Smooth muscle cell (in vitro differentiated cells): ENCODE results near the gene AQP6. TPM values are rescaled to one million over a fixed set of nuclear protein-coding genes. Genes with fewer than 3 reads are reported as not detected.

Experiments used
- DNase-seq: peaks from one replicate; lab custom pipeline; 2025; ENCODE audit not compliant: unreplicated experiment; lab: John Stamatoyannopoulos, UW
- H2AFZ ChIP-seq: fragments of 200-600 bp; sonication (generic); 2 replicates; pipeline ENCODE4 v1.6.0; 2016; ENCODE audit warnings: antibody characterized with exemption, low read depth, mild to moderate bottlenecking
- H3F3A ChIP-seq: fragments of 200-600 bp; sonication (generic); 2 replicates; pipeline ENCODE4 v1.6.0; 2017; ENCODE audit warnings: antibody characterized with exemption, low read depth
- H3K27ac ChIP-seq: fragments of 200-600 bp; sonication (generic); 2 replicates; pipeline ENCODE4 v1.5.1; 2016; ENCODE audit warnings: low read depth, mild to moderate bottlenecking
- H3K27me3 ChIP-seq: fragments of 200-600 bp; sonication (generic); 2 replicates; pipeline ENCODE4 v1.6.1; 2016; ENCODE audit warnings: low read depth, mild to moderate bottlenecking
- H3K36me3 ChIP-seq: fragments of 200-600 bp; sonication (generic); 2 replicates; pipeline ENCODE4 v1.5.1; 2016; ENCODE audit warnings: low read depth
- H3K4me1 ChIP-seq: fragments of 200-600 bp; sonication (generic); 2 replicates; pipeline ENCODE4 v1.5.1; 2016; ENCODE audit warnings: low read depth
- H3K4me2 ChIP-seq: fragments of 200-600 bp; sonication (generic); 2 replicates; pipeline ENCODE4 v1.6.0; 2016; ENCODE audit warnings: mild to moderate bottlenecking
- H3K4me3 ChIP-seq: fragments of 200-600 bp; sonication (generic); 2 replicates; pipeline ENCODE4 v1.5.1; 2016; ENCODE audit warnings: mild to moderate bottlenecking
- H3K79me2 ChIP-seq: fragments of 200-600 bp; sonication (generic); 2 replicates; pipeline ENCODE4 v1.6.0; 2016; ENCODE audit warnings: low read depth, mild to moderate bottlenecking
- H3K9ac ChIP-seq: fragments of 200-600 bp; sonication (generic); 2 replicates; pipeline ENCODE4 v1.6.0; 2016; ENCODE audit warnings: low read depth
- H3K9me3 ChIP-seq: fragments of 200-600 bp; sonication (generic); replicated peaks from 2 replicates; pipeline ENCODE4 v1.5.1; 2016; ENCODE audit warnings: low read depth
- H4K20me1 ChIP-seq: fragments of 200-600 bp; sonication (generic); 2 replicates; pipeline ENCODE4 v1.6.0; 2016; ENCODE audit warnings: low read depth
- WGBS: methylation state at CpG from one replicate; pipeline ENCODE4 v1.1.7; 2016; ENCODE audit warnings: low lambda C conversion rate; 5-methylcytosine and 5-hydroxymethylcytosine counted together
- polyA plus RNA-seq: library from polyadenylated mRNA; unstranded; fragments of >200 nt; fragmentation: Nextera tagmentation; extraction: Ambion mirVana; gene quantifications from 2 replicates; pipeline ENCODE4 v1.2.1, GENCODE V29; 2016
- total RNA-seq: library from RNA; depleted of rRNA; stranded (reverse); fragments of >200 nt; gene quantifications from 2 replicates; pipeline ENCODE4 v1.2.3, GENCODE V29; 2014
- TF ChIP-seq, protein P1 (sequence below): fragments of 200-600 bp; sonication (generic); IDR thresholded peaks from 2 replicates; pipeline ENCODE4 v1.5.1; 2017; ENCODE audit warnings: borderline replicate concordance, mild to moderate bottlenecking, antibody characterized with exemption; ENCODE audit not compliant: insufficient read depth, poor library complexity, severe bottlenecking

Gene AQP6
- total and polyA plus RNA-seq, 2 experiments from 2014 or later = not detected

DNA sequence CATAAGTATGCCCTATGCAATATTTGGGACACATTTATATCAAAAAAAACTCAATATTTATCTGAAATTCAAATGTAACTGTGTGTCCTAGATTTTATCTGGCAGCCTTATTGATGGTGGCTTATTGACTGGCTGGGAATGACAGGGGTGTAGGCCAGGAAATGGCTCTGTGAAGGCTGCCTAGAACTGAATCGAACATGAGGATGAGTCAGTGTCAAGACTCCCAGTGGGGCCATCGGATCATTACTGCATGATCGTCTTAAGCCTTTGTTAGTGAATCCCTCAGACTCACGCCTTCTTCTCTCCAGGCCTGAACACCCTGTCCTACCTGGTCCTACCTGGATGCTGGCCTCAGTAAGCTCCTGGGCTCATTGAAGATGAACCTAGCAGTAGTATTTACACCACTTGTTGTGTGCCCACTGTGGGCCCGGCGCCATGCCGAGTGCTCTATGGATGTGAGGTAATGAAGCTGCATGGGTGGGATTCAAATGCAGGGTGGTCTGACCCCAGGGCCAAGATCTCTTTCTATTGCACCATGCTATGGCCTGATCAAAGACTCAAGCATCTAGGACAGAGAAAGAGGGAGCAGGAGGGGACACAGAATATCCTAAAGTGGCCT lies 48.0 kb upstream of the AQP6 start:
- Histone ChIP-seq H3K9ac (no peak overlapping the region), H2AFZ (no peak overlapping the region), H3K4me1 (no peaks in the 10 kb centered on the region), H3F3A (no peaks in the 10 kb centered on the region), H4K20me1 (no peaks in the 10 kb centered on the region), H3K36me3 (no peaks in the 10 kb centered on the region), H3K4me3 (no peak overlapping the region), H3K27me3 (no peaks in the 10 kb centered on the region), H3K9me3 (no peaks in the 10 kb centered on the region), H3K4me2 (no peak overlapping the region), H3K27ac (no peak overlapping the region), H3K79me2 (no peaks in the 10 kb centered on the region)
- TF ChIP-seq, protein P1, sequence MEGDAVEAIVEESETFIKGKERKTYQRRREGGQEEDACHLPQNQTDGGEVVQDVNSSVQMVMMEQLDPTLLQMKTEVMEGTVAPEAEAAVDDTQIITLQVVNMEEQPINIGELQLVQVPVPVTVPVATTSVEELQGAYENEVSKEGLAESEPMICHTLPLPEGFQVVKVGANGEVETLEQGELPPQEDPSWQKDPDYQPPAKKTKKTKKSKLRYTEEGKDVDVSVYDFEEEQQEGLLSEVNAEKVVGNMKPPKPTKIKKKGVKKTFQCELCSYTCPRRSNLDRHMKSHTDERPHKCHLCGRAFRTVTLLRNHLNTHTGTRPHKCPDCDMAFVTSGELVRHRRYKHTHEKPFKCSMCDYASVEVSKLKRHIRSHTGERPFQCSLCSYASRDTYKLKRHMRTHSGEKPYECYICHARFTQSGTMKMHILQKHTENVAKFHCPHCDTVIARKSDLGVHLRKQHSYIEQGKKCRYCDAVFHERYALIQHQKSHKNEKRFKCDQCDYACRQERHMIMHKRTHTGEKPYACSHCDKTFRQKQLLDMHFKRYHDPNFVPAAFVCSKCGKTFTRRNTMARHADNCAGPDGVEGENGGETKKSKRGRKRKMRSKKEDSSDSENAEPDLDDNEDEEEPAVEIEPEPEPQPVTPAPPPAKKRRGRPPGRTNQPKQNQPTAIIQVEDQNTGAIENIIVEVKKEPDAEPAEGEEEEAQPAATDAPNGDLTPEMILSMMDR = no peak
- DNase-seq = no peak
- WGBS = 81% methylated on average over 7 of the region's 7 CpGs

DNA sequence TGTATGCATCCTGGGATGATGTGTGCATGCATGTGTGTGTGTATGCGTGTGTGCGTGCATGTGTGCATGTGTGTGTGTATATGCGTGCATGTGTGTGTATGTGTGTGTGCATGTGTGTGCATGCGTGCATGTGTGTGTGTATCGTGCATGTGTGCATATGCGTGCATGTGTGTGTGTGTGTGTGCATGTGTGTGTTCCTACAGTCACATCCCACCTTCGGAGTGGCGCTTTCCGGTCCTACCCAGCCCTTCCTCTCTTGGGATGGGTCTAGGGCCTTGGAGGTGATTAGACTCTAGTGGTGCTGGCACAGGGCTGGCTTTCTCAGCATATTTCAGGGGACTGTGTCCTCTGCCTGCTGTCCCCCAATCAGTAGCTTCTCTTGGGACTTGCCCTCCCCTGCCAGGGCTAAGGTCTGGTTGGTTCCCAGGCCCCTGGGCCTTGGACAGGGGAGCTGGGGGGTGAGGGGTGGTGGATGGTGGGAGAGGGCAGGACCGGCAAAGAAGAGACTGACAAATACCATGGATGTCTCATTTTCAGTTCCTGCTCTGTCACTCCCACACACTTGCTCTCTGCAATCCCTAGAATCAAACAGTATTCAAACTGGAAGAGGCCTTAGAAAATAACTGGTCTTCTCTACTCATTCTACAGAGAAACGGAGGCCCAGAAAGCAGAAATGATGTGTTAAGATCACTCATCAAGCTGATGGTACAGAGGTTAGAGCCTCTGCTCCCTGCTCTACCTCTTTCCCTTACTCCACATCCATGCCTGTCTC lies 47.1 kb upstream of the AQP6 start:
- H3K4me3 ChIP-seq = no peak overlapping the region
- WGBS = 89% methylated on average over 11 of the region's 11 CpGs

DNA sequence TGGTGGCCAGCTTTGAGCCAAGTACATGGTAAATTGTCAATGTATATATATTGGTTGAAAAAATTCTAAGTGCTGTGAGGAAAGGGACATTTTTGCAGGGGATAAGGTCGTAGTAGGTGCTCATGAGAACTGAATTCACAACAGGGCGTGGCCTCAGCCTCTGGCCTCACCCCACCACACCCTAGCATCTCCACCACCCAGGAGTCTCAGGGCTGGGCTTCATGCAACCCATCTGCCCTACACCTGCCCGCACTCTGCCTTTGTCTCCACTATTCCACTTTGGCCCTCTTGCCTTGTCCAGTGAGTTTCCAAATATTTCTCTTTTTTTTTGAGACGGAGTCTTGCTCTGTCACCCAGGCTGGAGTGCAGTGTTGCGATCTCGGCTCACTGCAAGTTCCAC lies 44.3 kb upstream of the AQP6 start:
- WGBS = 89% methylated on average over 6 of the region's 6 CpGs
- H3K27me3 ChIP-seq = no peaks in the 10 kb centered on the region
- no peak overlapping the region for H3K27ac ChIP-seq
- no peaks in the 10 kb centered on the region for H4K20me1 ChIP-seq
- TF ChIP-seq, protein P1 = no peak
- no peak for DNase-seq
- H3F3A ChIP-seq = no peaks in the 10 kb centered on the region
- H3K4me3 ChIP-seq = no peak overlapping the region
- H3K9ac ChIP-seq = no peak overlapping the region
- H3K79me2 ChIP-seq = no peaks in the 10 kb centered on the region
- H3K4me2 ChIP-seq = no peak overlapping the region
- H3K4me1 ChIP-seq = peaks cover 3% of the 10 kb centered on the region
- H3K9me3 ChIP-seq = no peaks in the 10 kb centered on the region
- H2AFZ ChIP-seq = no peak overlapping the region
- H3K36me3 ChIP-seq = no peaks in the 10 kb centered on the region

More for the DNA sequence above, 47.1 kb upstream of the AQP6 start:
- Histone ChIP-seq H3F3A (no peaks in the 10 kb centered on the region), H3K4me2 (no peak overlapping the region), H3K9me3 (no peaks in the 10 kb centered on the region), H3K9ac (no peak overlapping the region), H3K27ac (no peak overlapping the region), H3K79me2 (no peaks in the 10 kb centered on the region), H3K27me3 (no peaks in the 10 kb centered on the region), H2AFZ (no peak overlapping the region), H4K20me1 (no peaks in the 10 kb centered on the region), H3K4me1 (peaks cover 1% of the 10 kb centered on the region), H3K36me3 (no peaks in the 10 kb centered on the region)
- DNase-seq = no peak
- TF ChIP-seq, protein P1 = no peak

DNA sequence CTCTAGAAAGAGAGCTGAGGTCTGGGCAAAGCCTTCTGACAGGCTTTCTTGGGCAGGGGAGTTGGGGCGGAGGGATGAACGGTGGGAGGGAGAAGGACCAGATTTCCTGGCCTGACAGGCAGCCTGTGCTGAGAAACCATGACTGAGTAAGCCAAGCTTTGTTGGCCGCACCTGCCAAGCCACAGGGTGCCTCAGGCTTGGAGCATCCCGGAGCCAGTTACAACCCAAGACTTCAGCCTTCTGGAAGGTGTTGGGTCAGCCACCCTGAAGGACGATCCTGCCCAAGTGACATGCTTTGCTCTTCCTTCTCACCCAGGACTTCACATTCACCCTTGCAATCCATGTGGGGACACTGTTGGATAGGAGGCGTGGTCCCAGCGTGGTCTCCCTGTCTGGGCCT lies 43.2 kb upstream of the AQP6 start:
- Histone ChIP-seq H3K36me3 (no peaks in the 10 kb centered on the region), H3K4me1 (peaks cover 3% of the 10 kb centered on the region), H3K27me3 (no peaks in the 10 kb centered on the region), H3K9me3 (no peaks in the 10 kb centered on the region), H3F3A (no peaks in the 10 kb centered on the region), H3K4me3 (no peak overlapping the region), H4K20me1 (no peaks in the 10 kb centered on the region), H3K9ac (no peak overlapping the region), H2AFZ (no peak overlapping the region), H3K4me2 (no peak overlapping the region), H3K27ac (no peak overlapping the region), H3K79me2 (no peaks in the 10 kb centered on the region)
- 91% methylated on average over 7 of the region's 7 CpGs for WGBS
- TF ChIP-seq, protein P1 = no peak
- no peak for DNase-seq
